ENCODE results near the gene UROC1. TPM values are rescaled to one million over a fixed set of nuclear protein-coding genes. Genes with fewer than 3 reads are reported as not detected.
"Not testable (repeated sequence)": the region's sequence is repeated elsewhere in the genome, so short reads cannot be mapped to it uniquely, and the experiment has no call there.

The UROC1 gene
- total RNA-seq, 6 donors from 2014 or later, result not detected

DNA sequence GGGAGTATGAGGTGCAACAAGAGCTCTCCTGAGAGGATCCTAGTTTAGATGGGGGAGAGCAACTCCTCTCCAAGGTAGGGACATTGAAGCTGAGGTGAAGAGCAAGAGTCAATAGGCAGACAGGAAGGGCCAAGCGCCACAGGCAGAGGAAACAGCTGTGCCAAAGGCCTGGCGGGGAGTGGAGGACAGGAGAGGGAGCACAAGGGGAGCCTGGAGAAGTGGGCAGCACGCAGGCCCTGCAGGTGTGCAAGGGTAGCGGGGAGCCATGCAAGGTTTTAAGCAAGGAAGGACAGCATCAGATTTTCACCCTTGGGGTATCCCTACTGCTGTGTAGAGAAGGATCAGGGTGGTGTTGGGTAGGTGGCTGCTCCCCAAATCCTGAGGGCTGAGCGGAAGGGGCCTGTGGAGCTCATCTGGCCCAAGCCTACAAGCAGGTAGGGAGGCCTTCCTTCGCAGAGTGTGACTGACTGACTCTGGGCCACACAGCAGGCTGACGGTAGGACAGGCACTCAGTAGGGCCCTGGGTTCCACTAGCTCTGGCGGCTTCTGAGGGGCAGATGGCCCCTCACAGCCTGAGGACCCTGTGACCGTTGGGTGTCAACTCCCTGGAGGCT, 19.6 kb upstream of the UROC1 start:
- Histone ChIP-seq H3K9me3 (no peaks in the 10 kb centered on the region), H3K4me3 (no peak overlapping the region), H3K27ac (no peak overlapping the region), H3K27me3 (peaks cover 0 to 12% (median 3%) of the 10 kb centered on the region in 4 donors), H3K36me3 (no peaks in the 10 kb centered on the region), H3K4me1 (peaks cover 0 to 19% (median 8%) of the 10 kb centered on the region in 4 donors)
- ATAC-seq (ENCODE audit: low FRiP score in 2 of 2) (peak in 1 of 2 donors; percentile 3), DNase-seq (peak; percentile 8 to 16)
- 60 to 76% methylated on average over 6 to 9 of the region's 9 CpGs for WGBS, 2 donors
- TF ChIP-seq EP300 (IDR thresholded peaks at IDR 0.05), result no peak
- TF ChIP-seq POLR2AphosphoS5 (IDR thresholded peaks at IDR 0.05), result no peak
- TF ChIP-seq, protein P1, sequence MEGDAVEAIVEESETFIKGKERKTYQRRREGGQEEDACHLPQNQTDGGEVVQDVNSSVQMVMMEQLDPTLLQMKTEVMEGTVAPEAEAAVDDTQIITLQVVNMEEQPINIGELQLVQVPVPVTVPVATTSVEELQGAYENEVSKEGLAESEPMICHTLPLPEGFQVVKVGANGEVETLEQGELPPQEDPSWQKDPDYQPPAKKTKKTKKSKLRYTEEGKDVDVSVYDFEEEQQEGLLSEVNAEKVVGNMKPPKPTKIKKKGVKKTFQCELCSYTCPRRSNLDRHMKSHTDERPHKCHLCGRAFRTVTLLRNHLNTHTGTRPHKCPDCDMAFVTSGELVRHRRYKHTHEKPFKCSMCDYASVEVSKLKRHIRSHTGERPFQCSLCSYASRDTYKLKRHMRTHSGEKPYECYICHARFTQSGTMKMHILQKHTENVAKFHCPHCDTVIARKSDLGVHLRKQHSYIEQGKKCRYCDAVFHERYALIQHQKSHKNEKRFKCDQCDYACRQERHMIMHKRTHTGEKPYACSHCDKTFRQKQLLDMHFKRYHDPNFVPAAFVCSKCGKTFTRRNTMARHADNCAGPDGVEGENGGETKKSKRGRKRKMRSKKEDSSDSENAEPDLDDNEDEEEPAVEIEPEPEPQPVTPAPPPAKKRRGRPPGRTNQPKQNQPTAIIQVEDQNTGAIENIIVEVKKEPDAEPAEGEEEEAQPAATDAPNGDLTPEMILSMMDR (IDR thresholded peaks at IDR 0.05), result no peak
- TF ChIP-seq POLR2A (IDR thresholded peaks at IDR 0.05), result no peak

DNA sequence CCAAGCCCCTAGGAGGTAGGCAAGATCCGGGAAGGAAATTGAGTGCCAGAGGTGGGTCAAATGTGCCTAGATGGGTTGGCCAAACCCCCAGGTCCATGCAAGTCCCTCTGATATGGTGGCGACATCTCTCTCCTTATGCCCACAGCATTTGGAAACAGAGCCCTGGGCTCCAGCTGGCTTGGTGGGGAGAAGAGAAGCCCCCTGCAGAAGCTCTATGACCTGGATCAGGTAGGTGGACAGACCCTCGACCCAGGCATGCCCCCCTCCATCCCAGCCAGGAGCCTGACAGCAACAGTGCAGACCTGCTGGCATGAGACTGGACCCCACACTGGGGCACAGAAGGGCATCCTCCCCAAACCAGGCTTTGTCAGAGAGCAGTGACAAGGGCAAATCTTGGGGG, 18.6 kb upstream of the UROC1 start:
- peaks cover 0 to 1% (median 0%) of the 10 kb centered on the region in 4 donors for H3K27me3 ChIP-seq
- 81 to 93% methylated on average over 3 of the region's 3 CpGs for WGBS, 2 donors
- TF ChIP-seq, protein P1 (IDR thresholded peaks at IDR 0.05), result no peak
- TF ChIP-seq POLR2A (IDR thresholded peaks at IDR 0.05) (no peak), POLR2AphosphoS5 (IDR thresholded peaks at IDR 0.05) (no peak), EP300 (IDR thresholded peaks at IDR 0.05) (no peak)
- H3K27ac ChIP-seq, result no peak overlapping the region
- no peak for ATAC-seq (ENCODE audit: low FRiP score in 2 of 2)
- peaks cover 0 to 11% (median 8%) of the 10 kb centered on the region in 4 donors for H3K4me1 ChIP-seq
- no peak overlapping the region for H3K4me3 ChIP-seq
- no peaks in the 10 kb centered on the region for H3K36me3 ChIP-seq
- DNase-seq, result no peak
- H3K9me3 ChIP-seq, result no peaks in the 10 kb centered on the region

DNA sequence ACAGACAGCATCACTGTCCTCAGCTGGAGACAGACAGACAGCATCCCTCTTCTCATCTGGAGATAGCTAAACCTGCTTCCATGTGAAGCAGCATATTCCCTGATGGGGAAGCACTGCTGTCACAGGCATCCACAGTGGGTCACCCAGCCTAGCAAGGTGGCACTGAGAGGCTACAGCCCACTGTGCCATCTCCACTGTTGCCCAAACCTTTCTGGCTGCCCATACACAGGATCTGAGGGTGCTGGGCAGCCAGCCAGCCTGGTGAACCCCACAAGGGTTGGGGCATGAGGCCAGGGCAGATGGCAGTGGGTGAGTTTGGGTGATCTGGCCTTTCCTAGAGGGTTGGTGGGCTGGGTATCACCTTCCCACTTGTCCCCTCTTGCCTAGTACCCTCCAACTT, 18.1 kb upstream of the UROC1 start:
- no peak overlapping the region for H3K27ac ChIP-seq
- peak in 1 of 2 donors; percentile 13 for DNase-seq
- no peak for ATAC-seq (ENCODE audit: low FRiP score in 2 of 2)

DNA sequence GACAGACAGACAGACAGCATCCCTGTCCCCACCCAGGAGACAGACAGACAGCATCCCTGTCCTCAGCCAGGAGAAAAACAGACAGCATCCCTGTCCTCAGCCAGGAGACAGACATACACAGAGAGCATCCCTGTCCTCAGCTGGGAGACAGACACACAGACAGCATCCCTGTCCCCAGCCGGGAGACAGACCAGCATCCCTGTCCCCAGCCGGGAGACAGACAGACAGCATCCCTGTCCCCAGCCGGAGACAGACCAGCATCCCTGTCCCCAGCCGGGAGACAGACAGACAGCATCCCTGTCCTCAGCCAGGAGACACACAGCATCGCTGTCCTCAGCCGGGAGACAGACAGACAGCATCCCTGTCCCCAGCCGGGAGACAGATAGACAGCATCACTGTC, 17.1 kb upstream of the UROC1 start:
- H3K4me3 ChIP-seq; H3K36me3 ChIP-seq; H3K9me3 ChIP-seq; H3K27ac ChIP-seq; H3K4me1 ChIP-seq; ATAC-seq (ENCODE audit: low FRiP score in 2 of 2); H3K27me3 ChIP-seq: not testable (repeated sequence)
- DNase-seq, result peak in 1 of 2 donors; percentile 8
- 81 to 87% methylated on average over 5 to 6 of the region's 7 CpGs for WGBS, 2 donors

More for the DNA sequence above, 18.1 kb upstream of the UROC1 start:
- TF ChIP-seq POLR2A (IDR thresholded peaks at IDR 0.05) (no peak), POLR2AphosphoS5 (IDR thresholded peaks at IDR 0.05) (no peak), EP300 (IDR thresholded peaks at IDR 0.05) (no peak)
- TF ChIP-seq, protein P1 (IDR thresholded peaks at IDR 0.05), result no peak
- Histone ChIP-seq H3K27me3 (no peaks in the 10 kb centered on the region), H3K4me3 (no peak overlapping the region), H3K9me3 (no peaks in the 10 kb centered on the region), H3K4me1 (peaks cover 0 to 8% (median 3%) of the 10 kb centered on the region in 4 donors), H3K36me3 (no peaks in the 10 kb centered on the region)

DNA sequence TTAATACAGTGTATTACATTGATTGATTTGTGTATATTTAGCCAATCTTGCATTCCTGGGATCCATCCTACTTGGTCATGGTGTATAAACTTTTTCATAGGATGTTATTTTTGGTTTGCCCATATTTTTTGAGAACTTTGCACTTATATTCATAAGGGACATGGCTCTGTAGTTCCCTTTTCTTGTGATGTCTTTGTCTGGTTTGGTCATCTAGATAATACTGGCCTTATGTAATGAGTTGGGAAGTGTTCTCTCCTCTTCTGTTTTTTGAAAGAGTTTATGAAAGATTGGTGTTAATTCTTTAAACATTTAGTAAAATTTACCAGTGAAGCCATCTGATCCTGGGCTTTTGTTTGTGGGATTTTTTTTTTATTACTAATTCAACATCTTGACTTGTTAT, 15.9 kb upstream of the UROC1 start:
- peaks cover 0 to 4% (median under 1%) of the 10 kb centered on the region in 4 donors for H3K4me1 ChIP-seq
- no peak overlapping the region for H3K4me3 ChIP-seq
- H3K27me3 ChIP-seq, result no peaks in the 10 kb centered on the region
- H3K36me3 ChIP-seq, result no peaks in the 10 kb centered on the region
- TF ChIP-seq, protein P1 (IDR thresholded peaks at IDR 0.05), result no peak
- DNase-seq (no peak), ATAC-seq (ENCODE audit: low FRiP score in 2 of 2) (no peak)
- H3K9me3 ChIP-seq, result no peaks in the 10 kb centered on the region
- no peak overlapping the region for H3K27ac ChIP-seq

Data from upper lobe of left lung (tissue), 6 donors.